GM18868 (cell line): ENCODE measurements around the gene E4F1.
"Not testable (repeated sequence)": the region's sequence is repeated elsewhere in the genome, so short reads cannot be mapped to it uniquely, and the experiment has no call there.

ENCODE experiments used
- ATAC-seq: cut with Tn5 transposase; IDR thresholded peaks from one replicate; pipeline ENCODE4 v1.9.1; 2021; ENCODE audit warnings: mild to moderate bottlenecking, moderate library complexity; ENCODE audit not compliant: unreplicated experiment

Gene E4F1

GRCh38 chr16:2240331-2240730, 16.9 kb downstream of the E4F1 start:
- not testable (repeated sequence) for ATAC-seq

DNA sequence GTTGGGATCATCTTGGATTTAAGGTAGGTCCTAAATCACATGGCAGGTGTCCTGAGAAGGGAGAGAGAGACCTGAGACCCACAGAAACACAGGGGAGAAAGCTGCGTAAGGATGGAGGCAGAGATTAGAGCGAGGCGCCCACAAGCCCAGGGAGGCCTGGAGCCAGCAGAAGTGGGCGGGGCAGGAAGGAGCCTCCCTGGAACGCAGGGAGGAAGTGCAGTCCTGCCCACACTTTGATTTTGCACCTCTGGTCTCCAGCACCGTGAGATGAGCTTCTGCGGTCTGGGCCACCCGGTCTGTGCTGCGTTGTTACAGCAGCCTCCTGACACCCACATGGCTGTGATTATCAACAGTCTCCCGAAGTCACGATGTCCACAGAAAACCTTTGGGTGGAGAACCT, 19.2 kb downstream of the E4F1 start:
- no peak for ATAC-seq

DNA sequence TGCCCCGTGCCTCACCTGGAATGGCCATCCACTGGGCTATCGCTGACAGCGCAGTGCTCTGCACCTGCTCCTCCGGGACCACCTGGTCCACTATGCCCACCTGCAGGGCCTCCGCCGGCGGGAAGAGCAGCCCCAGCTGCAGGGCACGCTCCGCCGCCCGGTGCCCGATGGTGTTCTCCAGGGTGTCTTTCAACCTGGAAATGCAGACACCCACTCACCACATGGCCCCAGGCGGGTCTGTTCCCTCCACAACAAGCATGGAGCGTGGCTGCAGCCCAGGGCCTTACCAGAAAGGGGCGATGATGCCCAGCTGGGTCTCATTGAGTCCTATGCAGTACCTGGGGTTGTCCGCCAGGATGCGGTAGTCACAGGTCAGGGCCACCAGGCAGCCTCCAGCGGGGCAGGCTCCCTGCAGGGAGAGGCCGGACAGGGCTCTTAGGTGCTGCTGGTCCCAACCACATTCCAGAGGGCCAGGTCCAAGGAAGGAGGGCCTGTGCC, 19.7 kb downstream of the E4F1 start:
- ATAC-seq, result no peak

DNA sequence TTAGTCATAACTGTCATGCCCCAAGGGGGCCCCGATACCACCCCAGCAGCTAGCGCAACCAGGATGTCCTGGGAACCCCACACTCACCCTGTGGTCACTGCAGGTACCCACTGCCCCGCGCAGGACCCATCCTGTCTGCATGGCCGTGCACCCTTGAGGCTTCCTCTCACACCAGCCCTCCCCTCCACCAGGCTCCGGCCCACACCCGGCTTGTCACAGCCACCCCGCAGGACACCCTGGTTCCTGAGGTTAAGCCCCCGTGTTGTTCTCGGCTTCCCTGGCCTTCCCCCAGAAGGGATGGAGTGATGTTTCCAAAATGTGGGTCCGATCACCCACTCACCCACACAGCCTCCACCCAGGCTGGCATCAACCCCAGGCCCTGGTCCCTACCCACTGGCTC, 20.4 kb downstream of the E4F1 start:
- ATAC-seq, result no peak

GRCh38 chr16:2244301-2244700, 20.9 kb downstream of the E4F1 start:
- no peak for ATAC-seq

DNA sequence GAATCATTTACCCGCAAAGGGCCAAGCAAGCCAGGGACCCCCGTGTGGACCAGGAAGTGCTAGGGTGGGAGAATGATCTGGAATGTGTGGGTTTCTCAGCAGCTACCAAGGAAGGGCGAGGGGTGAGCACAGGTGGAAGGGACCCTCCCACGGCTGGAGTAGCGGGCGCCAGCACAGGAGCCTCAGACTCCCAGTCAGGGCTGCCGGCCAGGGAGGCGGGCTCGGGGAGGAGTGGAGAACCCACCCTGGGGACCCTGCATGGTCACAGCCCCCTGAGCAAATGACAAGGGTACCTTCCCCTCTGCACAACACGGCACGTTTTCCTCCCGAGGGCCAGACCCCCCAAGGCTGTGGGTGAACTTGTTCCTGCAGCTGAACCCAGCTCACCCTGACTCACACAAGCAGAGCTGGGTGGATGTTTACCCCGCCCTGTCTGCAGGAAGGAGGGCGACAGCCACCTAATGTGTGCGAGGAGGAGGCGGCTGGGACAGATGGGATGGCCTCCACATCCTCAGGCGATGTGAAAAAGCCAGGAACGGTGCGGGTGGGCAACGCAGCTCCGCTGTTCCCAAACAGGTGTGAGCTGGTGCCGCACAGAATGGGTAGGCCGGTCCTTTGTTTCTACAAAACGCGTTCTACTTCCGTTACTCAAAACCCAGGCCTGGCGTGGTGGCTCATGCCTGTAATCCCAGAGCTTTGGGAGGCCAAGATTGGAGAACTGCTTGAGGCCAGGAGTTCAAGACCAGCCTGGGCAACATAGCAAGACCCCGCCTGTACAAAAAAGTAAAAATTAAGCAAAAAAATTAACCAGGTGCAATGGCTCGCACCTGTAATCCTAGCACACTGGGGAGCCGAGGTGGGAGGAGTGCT, 21.8 kb downstream of the E4F1 start:
- ATAC-seq, result no peak

DNA sequence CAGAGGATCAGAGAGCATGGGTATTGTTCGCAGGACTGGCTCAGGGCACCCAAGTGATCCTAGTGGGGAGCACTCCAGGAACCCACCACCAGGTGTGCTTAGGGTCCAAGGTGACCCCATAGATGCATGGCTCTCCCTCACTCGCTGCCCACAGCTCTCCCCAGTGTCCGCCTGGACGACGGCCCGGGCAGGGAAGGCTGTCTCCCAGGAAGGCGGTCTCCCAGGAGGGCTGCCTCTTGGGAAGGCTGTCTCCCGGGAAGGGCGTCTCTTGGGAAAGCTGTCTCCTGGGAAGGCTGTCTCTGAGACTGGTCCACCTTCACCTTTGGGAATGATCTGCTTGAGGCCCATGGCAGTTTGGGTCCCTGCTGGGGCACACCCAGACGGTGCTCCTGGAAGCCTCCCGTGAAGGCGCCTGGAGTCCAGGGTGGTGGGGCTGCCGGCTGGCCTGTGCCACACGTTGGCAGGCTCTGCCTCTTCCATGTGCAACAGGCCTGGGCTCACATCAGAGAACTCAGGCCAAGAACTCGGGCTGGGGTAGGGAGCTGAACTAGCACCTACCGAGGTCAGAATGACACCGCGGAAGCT, 23.0 kb downstream of the E4F1 start:
- no peak for ATAC-seq

GRCh38 chr16:2250652-2251295, 27.4 kb downstream of the E4F1 start:
- ATAC-seq, result no peak

DNA sequence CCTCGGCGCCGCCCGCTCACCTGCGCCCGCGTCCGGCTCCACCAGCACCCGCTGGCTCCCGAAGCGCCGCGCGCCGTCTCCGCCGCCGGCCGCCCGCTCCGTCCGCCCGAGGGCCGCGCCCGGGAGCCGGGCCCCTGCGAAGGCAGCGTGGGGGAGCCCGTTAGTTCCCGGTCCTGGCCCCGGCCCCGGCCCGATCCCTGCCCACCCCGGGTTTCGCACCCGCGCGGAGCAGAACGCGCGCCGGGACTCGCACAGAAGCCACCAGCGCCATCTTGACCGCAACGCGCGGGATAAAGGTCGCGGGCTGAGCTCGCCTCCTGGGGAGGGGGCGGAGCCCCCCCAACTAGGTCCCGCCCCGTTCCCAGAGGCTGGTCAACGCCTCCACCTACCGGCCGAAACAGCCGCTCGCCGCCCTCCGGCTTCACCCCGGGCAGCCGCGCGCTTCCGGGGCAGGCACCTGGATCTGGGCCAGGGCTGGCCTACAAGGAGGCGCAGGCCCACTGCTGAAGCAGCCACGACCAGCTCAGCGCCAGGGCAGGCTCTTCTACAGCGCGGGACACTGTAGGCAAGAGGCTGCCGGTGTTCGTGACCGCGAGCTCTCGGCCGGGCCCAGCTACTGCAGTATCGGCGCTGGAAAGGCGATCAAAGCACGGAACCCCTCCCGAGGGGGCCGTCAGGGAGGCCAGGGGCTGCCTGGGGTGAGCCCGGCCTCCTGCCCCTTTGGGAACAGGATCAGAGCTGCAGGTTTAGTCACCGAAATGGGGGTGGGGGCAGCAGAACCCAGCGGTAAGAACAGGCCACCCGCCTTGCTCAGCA, 28.1 kb downstream of the E4F1 start, which contains the start of gene ECI1:
TSS of gene ECI1 (minus strand) at position 292 of the 816 bp plus-strand sequence. CDS start at position 271, 21 bp downstream.
- peak; percentile 89 for ATAC-seq

DNA sequence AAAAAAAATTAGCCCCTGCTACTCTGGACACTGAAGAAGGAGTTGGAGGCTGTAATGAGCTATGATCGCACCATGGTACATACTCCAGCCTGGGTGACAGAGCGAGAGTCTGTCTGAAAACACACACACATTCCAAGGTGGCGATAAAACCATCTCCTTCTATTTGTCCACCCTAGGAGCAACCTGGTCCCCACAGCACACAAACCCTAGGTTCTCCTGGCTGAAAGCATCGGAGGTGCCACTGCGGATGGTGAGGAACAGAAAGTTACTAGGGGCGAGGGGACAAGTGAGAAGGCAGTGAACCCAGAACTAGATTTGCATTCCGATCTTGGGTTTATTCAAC, 29.4 kb downstream of the E4F1 start:
- no peak for ATAC-seq

DNA sequence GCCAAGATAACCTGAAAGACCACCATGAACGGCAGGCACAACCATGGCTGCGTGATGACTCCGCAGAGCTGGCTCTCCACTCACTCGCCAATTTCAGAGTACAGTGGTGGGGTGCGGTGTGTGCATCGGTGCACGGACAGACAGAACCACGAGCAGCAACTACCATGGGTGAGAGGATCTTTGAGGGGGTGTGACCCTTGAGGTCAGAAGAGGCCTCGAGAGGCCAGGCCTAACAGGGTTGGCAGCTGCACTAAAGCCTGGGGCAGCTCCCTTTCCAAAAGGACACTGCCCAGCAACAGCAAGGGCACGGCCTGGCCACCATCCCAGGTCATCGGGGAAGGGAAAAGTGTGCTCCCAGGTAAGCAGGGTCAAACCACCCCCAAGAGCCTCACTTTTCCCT, 29.9 kb downstream of the E4F1 start:
- no peak for ATAC-seq

- no peak for ATAC-seq
These were observed 33.2 kb downstream of the E4F1 start for GRCh38 chr16:2256531-2257140.

- no peak for ATAC-seq
These were observed 34.3 kb downstream of the E4F1 start for GRCh38 chr16:2257726-2258125.

GRCh38 chr16:2258530-2258929, 35.1 kb downstream of the E4F1 start:
- ATAC-seq, result not testable (repeated sequence)

DNA sequence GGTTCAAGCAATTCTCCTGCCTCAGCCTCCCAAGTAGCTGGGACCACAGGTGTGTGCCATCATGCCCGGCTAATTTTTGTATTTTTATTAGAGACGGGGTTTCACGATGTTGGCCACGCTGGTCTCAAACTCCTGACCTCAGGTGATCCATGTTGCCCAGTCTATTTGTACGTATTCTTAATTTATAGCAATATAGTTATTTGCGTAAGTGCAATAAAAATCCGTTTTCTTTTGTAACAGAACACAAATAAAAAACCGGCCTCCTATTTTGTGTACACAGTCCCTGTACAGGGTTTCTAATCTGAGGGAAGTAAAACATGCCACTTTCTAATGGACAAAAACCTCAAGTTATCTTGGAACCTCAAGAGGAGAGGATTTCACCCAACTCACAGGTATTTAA, 36.9 kb downstream of the E4F1 start:
- no peak for ATAC-seq

DNA sequence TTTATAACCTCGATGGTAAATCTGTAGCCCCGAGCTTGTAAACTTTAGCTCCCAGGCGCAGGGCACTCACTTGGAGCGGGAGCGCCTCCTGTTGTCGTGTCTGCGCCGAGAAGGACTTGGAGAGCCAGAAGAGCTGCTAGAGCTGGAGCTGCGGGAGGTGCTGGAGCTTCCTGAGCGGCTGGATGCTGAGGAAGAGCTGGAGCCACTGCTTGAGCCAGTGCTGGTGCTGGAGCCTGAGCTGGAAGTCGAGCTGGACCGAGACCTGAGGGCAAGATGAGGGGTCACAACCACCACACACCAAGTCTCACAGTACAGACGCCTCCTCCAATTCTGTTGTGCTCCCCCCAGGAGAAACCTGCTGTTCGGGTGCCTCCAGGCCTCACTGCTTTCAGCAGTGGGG, 39.6 kb downstream of the E4F1 start:
- ATAC-seq, result not testable (repeated sequence)

DNA sequence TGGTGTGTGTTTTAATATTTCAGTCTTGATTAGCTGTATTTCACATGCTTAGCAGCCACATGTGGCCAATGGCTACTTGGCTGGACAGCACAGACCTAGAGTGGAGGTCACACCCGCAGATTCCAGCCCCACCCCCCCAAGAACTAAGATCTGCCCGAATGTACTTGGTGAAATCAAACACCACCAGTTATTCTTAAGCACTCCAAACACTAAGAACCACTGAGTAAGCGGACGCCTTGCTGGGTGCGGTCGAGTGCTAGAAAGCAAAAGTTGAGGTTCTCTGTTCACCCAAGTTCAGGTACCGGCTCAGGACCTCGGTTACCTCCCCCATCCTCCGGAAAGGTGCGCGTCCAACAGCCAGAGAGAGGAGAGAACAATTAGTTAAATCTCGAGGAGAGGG, 43.5 kb downstream of the E4F1 start:
- not testable (repeated sequence) for ATAC-seq

DNA sequence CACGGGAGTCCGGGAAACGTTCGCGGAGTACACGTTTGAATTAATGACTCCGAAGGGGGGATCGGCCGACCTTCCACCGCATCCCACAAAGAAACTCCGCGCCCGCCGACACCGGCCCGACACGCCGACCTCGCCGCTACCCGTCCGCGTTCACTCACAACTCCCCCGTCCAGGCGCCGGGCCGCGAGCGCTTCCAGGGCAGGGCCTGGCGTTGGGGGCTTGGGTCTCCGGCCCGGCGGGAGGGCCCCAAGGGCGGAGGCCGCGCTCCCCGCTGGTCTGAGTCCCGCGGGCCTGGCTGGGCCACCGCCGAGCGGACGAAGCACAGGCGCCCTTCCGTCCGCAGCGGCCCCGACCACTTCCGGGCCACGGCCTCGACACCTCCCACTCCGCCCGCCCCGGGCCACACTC, 44.1 kb downstream of the E4F1 start:
- peak; percentile 60 for ATAC-seq

- ATAC-seq, result peak; percentile 78
These were observed 44.7 kb downstream of the E4F1 start, which contains the start of gene RNPS1 for GRCh38 chr16:2267913-2268666. Gene RNPS1 (minus strand): TSS chr16:2268126. CDS start chr16:2264643, 3,483 bp downstream.

DNA sequence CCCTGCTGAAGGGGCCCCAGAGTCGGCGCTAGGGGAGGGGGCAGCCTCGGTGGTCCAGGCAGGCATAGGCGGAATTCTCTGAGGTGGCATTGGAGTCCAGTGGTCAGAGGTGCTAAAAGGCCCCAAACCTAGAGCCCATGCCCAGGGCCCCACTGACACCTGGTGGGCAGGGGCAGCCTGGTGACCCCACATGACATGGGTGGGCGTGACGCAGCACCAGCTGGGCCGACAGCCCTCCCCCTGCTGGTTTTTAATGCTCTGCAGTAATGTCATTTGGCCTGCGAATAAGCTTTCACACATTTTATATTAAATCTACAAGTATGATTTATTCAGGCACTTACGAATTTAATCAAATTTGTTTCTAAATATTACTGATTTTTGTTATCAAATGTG, 46.7 kb downstream of the E4F1 start:
- no peak for ATAC-seq
